Sigmoid colon (tissue), 7 donors: Measurements from ENCODE around the gene NOTCH3. TPM values are rescaled to one million over a fixed set of nuclear protein-coding genes. Genes with fewer than 3 reads are reported as not detected.

ENCODE experiments used
- DNase-seq: peaks from one replicate; pipeline ENCODE4 v3.0.0-alpha.2; 2019
- H3K27ac ChIP-seq, 4 donors: fragments of 200-600 bp; sonication (generic); one replicate each; pipeline ENCODE4 v1.5.1; 2016 to 2019; ENCODE audit warnings: mild to moderate bottlenecking in 1 of 4
- H3K27me3 ChIP-seq, 3 donors: fragments of 200-600 bp; sonication (generic); one replicate each; pipeline ENCODE4 v1.5.1; 2019; ENCODE audit warnings: mild to moderate bottlenecking in 1 of 3
- H3K36me3 ChIP-seq, 4 donors: fragments of 200-600 bp; sonication (generic); one replicate each; pipeline ENCODE4 v1.5.1; 2016 to 2019
- H3K4me1 ChIP-seq, 4 donors: fragments of 200-600 bp; sonication (generic); one replicate each; pipeline ENCODE4 v1.5.1; 2017 to 2019
- H3K4me3 ChIP-seq, 4 donors: fragments of 200-600 bp; sonication (generic); one replicate each; pipeline ENCODE4 v1.5.1; 2017 to 2019; ENCODE audit warnings: mild to moderate bottlenecking in 2 of 4, moderate library complexity in 1 of 4
- H3K9me3 ChIP-seq, 4 donors: fragments of 200-600 bp in 3 of 4; sonication (generic) in 3 of 4; one replicate each; pipeline versions ENCODE4 v1.5.1 to v1.6.1; 2013 to 2019
- EP300 ChIP-seq, 4 donors: sonication (generic); formaldehyde crosslinking; IDR thresholded peaks; one replicate each; pipeline ENCODE4 v1.6.1; 2017; ENCODE audit warnings: antibody characterized with exemption in 4 of 4
- POLR2A ChIP-seq, 2 donors: fragments of 450-650 bp; IDR thresholded peaks; one replicate each; pipeline ENCODE4 v1.6.1; 2016; ENCODE audit warnings: antibody characterized with exemption in 2 of 2, mild to moderate bottlenecking in 2 of 2, moderate library complexity in 2 of 2
- POLR2AphosphoS5 ChIP-seq, 4 donors: sonication (generic); formaldehyde crosslinking; IDR thresholded peaks; one replicate each; pipeline ENCODE4 v1.6.1; 2017; ENCODE audit warnings: antibody characterized with exemption in 4 of 4
- WGBS, 2 donors: extraction: QIAGEN DNeasy Blood & Tissue Kit; methylation state at CpG; one replicate each; pipeline ENCODE4 v1.1.7; 2013; 5-methylcytosine and 5-hydroxymethylcytosine counted together
- intact Hi-C: fragments of 100-400 bp; cut with DNase I; formaldehyde crosslinking; loops from one replicate; pipeline ENCODE4 v1.15.1; 2023
- polyA plus RNA-seq, 3 donors: library from polyadenylated mRNA; stranded (reverse); fragments of 200-250 nt; gene quantifications; one replicate each; pipeline ENCODE4 v1.2.3, GENCODE V29; 2013
- total RNA-seq, 4 donors: library from RNA; depleted of rRNA; stranded (reverse); fragments of >200 nt; gene quantifications; one replicate each; pipeline ENCODE4 v1.1.0, GENCODE V29; 2016
- TF ChIP-seq, protein P1 (sequence below), 4 experiments: fragments of 450-650 bp in 3 of 4; fragments of 200-600 bp in 1 of 4; IDR thresholded peaks; one replicate each; pipeline ENCODE4 v1.5.1; 2016 to 2019; ENCODE audit warnings: antibody characterized with exemption in 4 of 4, mild to moderate bottlenecking in 3 of 4, moderate library complexity in 2 of 4
- donor health status: healthy with polysubstance abuse.
- donor health status: Bipolar disorder and iron deficiency.
- donor health status: healthy.

NOTCH3 gene
- total and polyA plus RNA-seq, 7 donors, result under 0.01 to 15.0 (median 3.9) TPM

DNA sequence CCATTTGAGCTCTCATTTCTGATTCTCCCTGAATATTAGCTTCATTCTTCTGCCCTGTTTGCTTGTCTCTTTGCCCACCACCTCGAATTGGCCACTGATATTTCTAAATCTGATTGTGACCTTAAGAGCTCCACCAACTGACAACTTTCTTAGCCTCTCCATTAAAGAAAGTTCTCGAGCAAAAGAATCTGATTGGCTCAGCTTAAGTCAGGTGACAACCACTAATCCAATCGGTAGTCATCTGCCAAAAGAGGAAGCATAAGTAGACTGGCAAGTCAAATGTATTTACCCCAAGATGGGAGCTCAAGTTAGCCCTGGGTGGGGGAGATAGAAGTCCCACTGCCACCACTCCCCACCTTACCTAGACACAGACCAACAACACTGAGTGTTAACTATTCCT is 41.5 kb downstream of the NOTCH3 start:
- no peak for DNase-seq
- Histone ChIP-seq H3K9me3 (peaks cover 0 to 3% (median under 1%) of the 10 kb centered on the region in 4 donors), H3K27ac (no peak overlapping the region), H3K4me1 (peaks cover 0 to 3% (median 0%) of the 10 kb centered on the region in 4 donors), H3K4me3 (no peak overlapping the region), H3K36me3 (no peaks in the 10 kb centered on the region), H3K27me3 (no peaks in the 10 kb centered on the region)
- 53 to 75% methylated on average over 3 of the region's 3 CpGs for WGBS, 2 donors
- intact Hi-C loops, result no loop called here
- TF ChIP-seq POLR2AphosphoS5 (IDR thresholded peaks at IDR 0.05) (no peak), EP300 (IDR thresholded peaks at IDR 0.05) (no peak), POLR2A (IDR thresholded peaks at IDR 0.05) (no peak)
- TF ChIP-seq, protein P1, sequence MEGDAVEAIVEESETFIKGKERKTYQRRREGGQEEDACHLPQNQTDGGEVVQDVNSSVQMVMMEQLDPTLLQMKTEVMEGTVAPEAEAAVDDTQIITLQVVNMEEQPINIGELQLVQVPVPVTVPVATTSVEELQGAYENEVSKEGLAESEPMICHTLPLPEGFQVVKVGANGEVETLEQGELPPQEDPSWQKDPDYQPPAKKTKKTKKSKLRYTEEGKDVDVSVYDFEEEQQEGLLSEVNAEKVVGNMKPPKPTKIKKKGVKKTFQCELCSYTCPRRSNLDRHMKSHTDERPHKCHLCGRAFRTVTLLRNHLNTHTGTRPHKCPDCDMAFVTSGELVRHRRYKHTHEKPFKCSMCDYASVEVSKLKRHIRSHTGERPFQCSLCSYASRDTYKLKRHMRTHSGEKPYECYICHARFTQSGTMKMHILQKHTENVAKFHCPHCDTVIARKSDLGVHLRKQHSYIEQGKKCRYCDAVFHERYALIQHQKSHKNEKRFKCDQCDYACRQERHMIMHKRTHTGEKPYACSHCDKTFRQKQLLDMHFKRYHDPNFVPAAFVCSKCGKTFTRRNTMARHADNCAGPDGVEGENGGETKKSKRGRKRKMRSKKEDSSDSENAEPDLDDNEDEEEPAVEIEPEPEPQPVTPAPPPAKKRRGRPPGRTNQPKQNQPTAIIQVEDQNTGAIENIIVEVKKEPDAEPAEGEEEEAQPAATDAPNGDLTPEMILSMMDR (IDR thresholded peaks at IDR 0.05), result no peak

DNA sequence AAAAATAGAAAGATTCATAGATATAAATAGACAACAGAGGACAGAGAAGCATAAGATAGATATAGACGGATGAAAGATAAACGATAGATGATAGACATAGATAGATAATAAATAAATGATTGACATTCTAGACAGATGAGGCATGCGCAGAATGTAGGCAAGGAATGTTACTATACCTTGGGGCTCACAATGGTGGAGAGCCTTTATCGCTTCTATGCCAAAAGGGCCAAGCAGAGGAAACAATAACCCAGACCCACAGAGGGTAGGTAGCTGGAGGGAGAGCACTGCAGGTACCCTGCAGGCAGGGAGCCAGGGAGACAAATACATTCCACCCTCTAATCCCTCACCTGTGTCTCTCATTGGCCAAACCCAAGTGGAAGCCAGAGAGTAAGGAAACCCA is 44.4 kb downstream of the NOTCH3 start:
- no peak for DNase-seq
- WGBS, 2 donors, result 95 to 96% methylated on average over 4 of the region's 4 CpGs
- intact Hi-C loops, result no loop called here
- Histone ChIP-seq H3K9me3 (peaks cover 0 to 4% (median 1%) of the 10 kb centered on the region in 4 donors), H3K4me1 (peaks cover 0 to 3% (median 0%) of the 10 kb centered on the region in 4 donors), H3K27me3 (no peaks in the 10 kb centered on the region), H3K4me3 (no peak overlapping the region), H3K36me3 (no peaks in the 10 kb centered on the region), H3K27ac (no peak overlapping the region)
- TF ChIP-seq, protein P1 (IDR thresholded peaks at IDR 0.05), result no peak
- TF ChIP-seq EP300 (IDR thresholded peaks at IDR 0.05) (no peak), POLR2A (IDR thresholded peaks at IDR 0.05) (no peak), POLR2AphosphoS5 (IDR thresholded peaks at IDR 0.05) (no peak)

DNA sequence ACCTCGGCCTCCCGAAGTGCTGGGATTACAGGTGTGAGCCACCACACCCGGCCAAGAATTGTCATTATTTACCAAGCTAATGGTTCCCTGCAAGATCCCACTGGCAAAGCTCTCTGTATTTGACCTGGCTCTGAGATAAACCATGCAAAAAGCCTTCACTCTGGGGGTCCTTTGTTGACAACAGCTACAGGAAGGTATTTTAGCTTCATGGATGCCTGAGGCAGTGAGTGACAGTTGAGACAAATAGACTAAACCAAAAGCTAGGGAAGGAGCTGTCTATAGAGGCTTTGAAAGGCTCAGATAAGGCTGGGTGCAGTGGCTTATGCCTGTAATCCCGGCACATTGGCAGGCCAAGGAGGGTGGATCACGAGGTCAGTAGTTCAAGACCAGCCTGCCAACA is 45.5 kb downstream of the NOTCH3 start:
- 85 to 90% methylated on average over 5 of the region's 5 CpGs for WGBS, 2 donors
- Histone ChIP-seq H3K9me3 (peaks cover 0 to 4% (median 1%) of the 10 kb centered on the region in 4 donors), H3K36me3 (no peaks in the 10 kb centered on the region), H3K4me1 (peaks cover 0 to 3% (median 0%) of the 10 kb centered on the region in 4 donors), H3K27me3 (no peaks in the 10 kb centered on the region), H3K4me3 (no peak overlapping the region), H3K27ac (no peak overlapping the region)
- TF ChIP-seq POLR2AphosphoS5 (IDR thresholded peaks at IDR 0.05), result no peak
- no peak for TF ChIP-seq POLR2A (IDR thresholded peaks at IDR 0.05)
- TF ChIP-seq, protein P1 (IDR thresholded peaks at IDR 0.05), result no peak
- no peak for TF ChIP-seq EP300 (IDR thresholded peaks at IDR 0.05)
- intact Hi-C loops, result no loop called here
- peak; percentile 5 for DNase-seq

DNA sequence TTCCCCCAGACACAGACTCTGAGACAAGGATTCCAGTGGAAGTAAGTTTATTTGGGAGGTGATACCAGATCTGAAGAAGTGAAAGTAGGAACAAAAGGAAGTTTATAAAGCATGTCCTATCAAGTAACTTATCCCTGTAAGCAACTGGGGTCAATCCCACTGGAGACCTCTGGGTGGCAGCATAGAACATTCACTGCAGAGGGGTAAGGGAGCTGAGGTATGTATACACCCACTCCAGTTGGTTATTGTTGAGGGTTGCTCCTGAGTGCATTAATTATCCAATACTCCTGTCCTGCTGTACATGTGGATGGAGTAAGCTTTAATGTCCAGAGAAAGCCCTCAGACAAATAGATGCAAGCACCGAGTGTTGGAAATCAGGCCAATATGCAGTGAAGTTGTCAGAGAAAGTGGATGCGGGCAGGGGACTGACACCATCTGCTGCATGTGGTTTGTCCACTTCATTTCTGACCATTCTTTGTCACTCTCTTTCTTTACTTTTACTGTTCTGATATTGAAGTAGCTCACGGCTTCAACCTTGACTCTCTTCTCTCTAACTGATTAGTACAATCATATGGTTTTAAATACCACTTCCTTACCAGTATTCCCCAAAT is 46.7 kb downstream of the NOTCH3 start:
- Histone ChIP-seq H3K27me3 (no peaks in the 10 kb centered on the region), H3K4me1 (peaks cover 0 to 3% (median 0%) of the 10 kb centered on the region in 4 donors), H3K4me3 (no peak overlapping the region), H3K27ac (no peak overlapping the region), H3K36me3 (no peaks in the 10 kb centered on the region), H3K9me3 (peaks cover 0 to 4% (median 0%) of the 10 kb centered on the region in 4 donors)
- peak; percentile 17 for DNase-seq
- intact Hi-C loops, result loop anchor here (5.0 kb wide), 1 partner anchor 47 kb away; the partner anchor contains the start of gene SYDE1
- TF ChIP-seq, protein P1 (IDR thresholded peaks at IDR 0.05), result peak in 1 of 4 experiments; percentile 29
- no peak for TF ChIP-seq POLR2A (IDR thresholded peaks at IDR 0.05)
- 96 to 97% methylated on average over 3 of the region's 3 CpGs for WGBS, 2 donors
